K562 treated with DMSO at 1 percent for 24 hours (cell line): ENCODE results near the gene ZNF343. TPM values are rescaled to one million over a fixed set of nuclear protein-coding genes. Genes with fewer than 3 reads are reported as not detected.

Experiments used
- total RNA-seq: library from RNA; unstranded; fragments of 300-600 nt; gene quantifications from 2 replicates; pipeline ENCODE4 v1.2.3, GENCODE V29; 2022; ENCODE audit warnings: low read depth; ENCODE audit not compliant: insufficient read depth

ZNF343 gene
- 1.9 and 2.5 TPM in 2 replicates for total RNA-seq

GRCh38 chr20:2508631-2509467 lies at the start of gene ZNF343:
Gene ZNF343 (minus strand): TSS chr20:2508915. CDS start chr20:2493895, 15,020 bp downstream.

GRCh38 chr20:2536560-2536986 lies 27.9 kb upstream of the ZNF343 start, which contains the start of gene TMC2:
Gene TMC2 (plus strand): TSS chr20:2536573. CDS start chr20:2536622, 49 bp downstream.

GRCh38 chr20:2470423-2471193 lies 38.1 kb downstream of the ZNF343 start, which contains the start of gene SNRPB:
Gene SNRPB (minus strand): TSS chr20:2470789. CDS start chr20:2470690, 99 bp downstream.

Other genes with a start within 250 kb of the ZNF343 start
- gene TGM3, start 212.9 kb downstream of the ZNF343 start, total RNA-seq, result 0.15 TPM in 1 of 2 replicates, not detected in the other
- gene TGM6, start 128.0 kb downstream of the ZNF343 start, total RNA-seq, result not detected in 2 replicates
- 487 and 503 TPM in 2 replicates for gene SNRPB, start 38.1 kb downstream of the ZNF343 start, total RNA-seq
- not detected in 2 replicates for gene TMC2, start 27.7 kb upstream of the ZNF343 start, total RNA-seq
- gene NOP56, start 143.7 kb upstream of the ZNF343 start, total RNA-seq, result 79.3 and 81.1 TPM in 2 replicates
- 94.0 and 95.5 TPM in 2 replicates for gene IDH3B, start 155.3 kb upstream of the ZNF343 start, total RNA-seq
- 0.76 and 1.6 TPM in 2 replicates for gene EBF4, start 183.9 kb upstream of the ZNF343 start, total RNA-seq